NCI-H187 (cell line): ENCODE data around the gene EFNA4.
"Not testable (repeated sequence)": the region's sequence is repeated elsewhere in the genome, so short reads cannot be mapped to it uniquely, and the experiment has no call there.

Experiments
- DNase-seq, 2 experiments: peaks; one replicate each; lab custom pipeline; 2025; lab: John Stamatoyannopoulos, UW

Gene EFNA4

DNA sequence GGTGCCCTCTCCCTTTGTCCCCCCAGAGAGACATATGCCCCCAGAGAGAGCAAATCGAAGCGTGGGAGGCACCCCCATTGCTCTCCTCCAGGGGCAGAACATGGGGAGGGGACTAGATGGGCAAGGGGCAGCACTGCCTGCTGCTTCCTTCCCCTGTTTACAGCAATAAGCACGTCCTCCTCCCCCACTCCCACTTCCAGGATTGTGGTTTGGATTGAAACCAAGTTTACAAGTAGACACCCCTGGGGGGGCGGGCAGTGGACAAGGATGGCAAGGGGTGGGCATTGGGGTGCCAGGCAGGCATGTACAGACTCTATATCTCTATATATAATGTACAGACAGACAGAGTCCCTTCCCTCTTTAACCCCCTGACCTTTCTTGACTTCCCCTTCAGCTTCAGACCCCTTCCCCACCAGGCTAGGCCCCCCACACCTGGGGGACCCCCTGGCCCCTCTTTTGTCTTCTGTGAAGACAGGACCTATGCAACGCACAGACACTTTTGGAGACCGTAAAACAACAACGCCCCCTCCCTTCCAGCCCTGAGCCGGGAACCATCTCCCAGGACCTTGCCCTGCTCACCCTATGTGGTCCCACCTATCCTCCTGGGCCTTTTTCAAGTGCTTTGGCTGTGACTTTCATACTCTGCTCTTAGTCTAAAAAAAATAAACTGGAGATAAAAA is 23.5 kb downstream of the EFNA4 start:
- DNase-seq: no peak

DNA sequence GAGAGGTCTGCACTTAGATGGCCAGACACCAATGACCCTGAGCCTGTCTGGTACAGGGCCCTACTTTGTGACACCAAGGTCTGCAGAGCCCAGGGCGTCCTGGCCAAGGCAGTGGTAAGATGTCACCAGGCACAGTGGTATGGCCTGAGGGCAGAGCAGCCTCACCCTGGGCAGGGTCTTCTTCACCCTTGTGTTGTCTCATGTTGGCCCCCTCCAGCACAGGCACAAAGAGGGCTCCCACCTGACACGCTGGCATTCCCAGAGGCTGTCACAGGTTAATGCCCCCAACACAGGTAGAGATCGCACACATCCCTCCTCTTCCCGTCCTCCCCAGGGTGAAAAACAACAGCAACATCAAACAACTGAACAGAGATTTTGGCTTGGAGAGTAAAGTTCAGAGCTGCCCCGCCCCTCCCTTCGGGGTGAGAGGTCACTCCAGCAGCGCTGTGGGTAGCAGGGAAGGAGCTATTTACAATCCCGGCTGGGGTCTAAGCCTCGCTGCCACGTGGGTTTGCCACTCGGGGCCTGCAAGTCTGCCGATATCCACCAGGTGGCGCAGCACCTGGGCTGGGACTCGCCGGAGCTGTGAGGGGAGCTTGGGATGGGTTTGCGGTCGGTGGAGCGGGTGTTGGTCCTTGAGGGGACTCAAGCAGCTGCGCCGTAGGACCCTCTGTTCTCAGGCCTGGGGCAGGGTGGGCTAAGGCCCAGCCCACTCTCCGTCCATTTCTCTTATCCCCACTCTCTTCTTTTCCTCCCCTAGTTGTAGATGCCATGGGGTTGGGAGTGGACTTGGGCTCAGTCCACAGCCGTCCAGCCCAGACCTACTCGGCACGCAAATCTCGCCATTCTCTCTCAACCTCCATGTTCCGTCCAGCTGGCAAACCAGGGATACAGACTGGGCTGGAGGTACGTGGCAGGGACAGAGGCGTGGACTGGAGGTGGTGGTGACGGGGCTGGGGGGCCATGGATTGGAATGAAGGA is 27.8 kb downstream of the EFNA4 start:
- peak; percentile 57 to 81 for DNase-seq

DNA sequence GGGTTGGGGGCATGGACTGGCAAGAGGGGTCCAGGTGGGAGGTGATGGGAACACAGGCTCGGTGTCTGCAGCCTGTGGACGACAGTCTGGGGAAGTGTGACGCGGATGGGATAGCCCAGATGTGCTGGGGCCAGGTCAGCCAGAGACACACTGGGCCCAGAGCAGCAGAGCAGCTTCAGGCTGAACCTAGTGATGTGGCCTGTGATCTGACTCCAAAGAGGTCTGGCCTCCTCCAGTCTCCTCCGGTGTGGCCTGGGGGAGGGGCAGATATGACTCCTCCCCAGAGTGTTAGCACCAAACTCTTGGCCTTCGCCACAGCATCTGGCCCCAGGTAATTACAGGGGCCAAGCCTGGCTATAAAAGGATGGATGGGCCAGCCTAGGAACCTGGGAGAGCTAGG is 28.6 kb downstream of the EFNA4 start:
- no peak for DNase-seq

DNA sequence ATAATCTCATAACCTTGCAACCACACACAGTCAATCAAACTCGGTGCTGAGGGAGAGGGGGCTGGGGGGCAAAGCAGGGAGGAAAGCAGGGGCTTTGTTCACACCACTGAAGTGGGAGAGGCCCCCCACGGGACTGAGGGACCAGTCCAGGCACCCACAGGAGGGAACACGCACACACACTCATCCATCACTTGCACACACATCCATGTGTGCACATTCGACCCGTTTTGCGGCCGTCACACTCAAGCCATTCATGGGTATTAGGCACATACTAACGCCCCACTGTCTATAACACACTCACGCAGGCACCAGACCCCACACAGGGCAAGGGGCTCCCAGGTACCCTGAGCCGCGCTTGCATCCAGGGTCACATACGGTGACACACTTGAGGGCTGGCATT is 29.1 kb downstream of the EFNA4 start:
- no peak for DNase-seq

DNA sequence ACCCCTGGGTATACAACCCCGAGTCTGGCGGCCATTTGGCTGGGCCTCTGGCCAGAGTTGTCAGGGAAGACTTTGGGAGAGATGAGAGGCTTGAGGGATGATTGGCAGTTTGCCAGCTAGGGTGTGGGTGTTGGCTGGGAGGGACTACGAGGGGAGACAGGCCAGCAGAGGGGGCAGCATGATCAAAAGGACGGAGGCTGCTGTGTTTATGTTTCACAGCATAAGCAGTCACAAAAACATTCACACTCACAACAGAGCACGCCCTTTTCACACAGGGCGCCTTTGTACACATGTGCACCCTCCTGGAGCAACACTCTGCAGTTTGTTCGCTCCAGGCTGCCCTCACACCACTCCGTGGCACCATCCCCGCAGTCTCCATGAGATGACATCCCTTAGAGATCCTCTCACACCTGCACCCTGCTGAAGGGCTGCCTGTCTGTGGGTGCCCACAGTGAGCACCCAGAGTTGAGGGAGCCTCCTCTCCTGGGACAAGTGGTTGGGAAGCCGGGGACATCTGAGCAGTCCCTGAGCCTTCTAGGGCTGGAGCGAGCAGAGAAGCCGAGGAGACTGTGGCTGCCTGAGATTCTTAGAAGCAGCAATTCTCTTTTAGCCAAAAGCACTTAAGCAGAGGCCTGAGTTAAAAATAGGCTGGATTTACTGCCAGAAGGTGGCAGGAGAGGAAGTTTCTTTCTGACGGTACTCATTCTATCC is 30.5 kb downstream of the EFNA4 start:
- DNase-seq: peak in 1 of 2 experiments; percentile 22

DNA sequence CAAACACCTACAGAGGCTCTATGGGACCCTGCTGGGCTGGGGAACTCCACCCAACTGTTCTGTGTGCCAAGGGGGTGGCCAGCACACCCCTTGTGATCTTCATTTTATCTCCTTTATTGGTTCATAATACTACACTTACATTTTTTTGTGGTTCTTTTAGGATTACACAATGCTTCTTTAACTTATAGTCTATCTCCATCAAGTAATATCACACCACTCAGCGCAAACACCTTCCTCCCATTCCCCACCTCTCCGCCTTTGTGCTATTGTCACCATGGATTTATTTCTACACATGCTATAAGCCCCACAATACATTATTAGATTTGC is 31.0 kb downstream of the EFNA4 start:
- no peak for DNase-seq

DNA sequence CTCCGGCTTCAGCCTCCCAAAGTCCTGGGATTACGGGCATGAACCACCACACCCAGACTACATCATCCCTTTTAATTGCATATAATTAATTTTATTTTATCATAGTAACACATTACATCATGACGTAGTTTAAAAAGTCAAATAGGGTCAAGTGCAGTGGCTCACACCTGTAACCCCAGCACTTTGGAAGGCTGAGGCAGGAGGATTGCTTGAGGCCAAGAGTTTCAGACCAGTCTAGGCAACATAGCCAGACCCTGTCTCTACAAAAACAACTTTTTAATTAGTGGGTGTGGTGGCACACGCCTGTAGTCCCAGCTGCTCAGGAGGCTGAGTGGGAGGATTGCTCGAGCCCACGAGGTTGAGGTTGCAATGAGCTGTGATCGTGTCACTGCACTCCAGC is 35.8 kb downstream of the EFNA4 start:
- no peak for DNase-seq

DNA sequence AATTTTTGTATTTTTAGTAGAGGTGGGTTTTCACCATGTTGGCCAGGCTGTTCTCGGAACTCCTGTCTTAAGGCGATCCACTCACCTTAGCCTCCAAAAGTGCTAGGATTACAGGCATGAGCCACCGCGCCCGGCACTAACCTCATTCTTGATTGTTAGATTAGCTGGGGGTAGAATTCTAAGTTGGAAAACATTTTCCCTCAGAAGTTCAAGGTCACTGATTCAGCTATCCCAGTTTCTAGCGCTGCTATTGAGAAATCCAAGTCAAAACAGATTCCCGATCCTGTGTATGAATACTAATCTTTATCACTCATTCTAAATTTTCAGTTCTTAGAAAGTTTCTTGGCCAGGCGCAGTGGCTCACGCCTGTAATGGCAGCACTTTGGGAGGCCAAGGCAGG is 39.8 kb downstream of the EFNA4 start:
- DNase-seq: no peak

DNA sequence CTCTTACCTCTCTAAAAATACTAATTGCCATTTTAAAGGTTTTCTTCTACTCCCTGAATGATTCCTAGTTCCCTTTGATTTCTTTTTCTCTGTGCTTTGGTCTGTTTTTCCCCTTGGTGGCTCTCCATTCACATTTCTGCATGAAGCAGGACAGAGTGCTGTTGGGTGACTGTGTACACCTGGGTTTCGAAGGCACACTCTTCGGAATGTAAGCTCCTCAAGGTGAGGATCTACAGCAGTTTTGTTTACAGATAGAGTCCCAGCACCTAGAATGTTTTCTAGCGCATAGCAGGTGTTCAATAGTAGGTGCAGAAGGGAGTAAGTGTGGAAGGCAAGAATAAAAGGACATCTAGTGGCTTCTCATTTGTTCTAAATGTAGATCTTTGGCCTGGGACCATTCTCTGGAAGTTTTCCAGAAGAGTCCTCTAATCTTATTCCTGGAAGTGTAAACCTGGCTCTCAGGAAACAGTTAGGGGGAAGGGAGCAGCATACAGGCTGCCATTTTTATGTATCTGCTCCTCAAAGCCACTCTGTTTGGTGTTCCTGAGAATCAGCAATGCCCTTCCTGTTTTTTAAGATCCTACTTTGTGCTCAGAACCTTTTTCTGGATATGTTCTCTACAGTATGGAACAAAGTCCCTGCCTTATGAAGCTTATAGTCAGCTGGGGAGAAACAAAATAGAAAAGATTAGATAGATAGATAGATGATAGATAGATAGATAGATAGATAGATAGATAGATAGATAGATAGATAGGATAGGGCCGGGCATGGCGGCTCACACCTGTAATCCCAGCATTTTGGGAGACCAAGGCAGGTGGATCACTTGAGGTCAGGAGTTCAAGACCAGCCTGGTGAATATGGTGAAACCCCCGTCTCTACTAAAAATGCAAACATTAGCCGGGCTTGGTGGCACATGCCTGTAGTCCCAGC is 41.3 kb downstream of the EFNA4 start:
- DNase-seq: no peak

DNA sequence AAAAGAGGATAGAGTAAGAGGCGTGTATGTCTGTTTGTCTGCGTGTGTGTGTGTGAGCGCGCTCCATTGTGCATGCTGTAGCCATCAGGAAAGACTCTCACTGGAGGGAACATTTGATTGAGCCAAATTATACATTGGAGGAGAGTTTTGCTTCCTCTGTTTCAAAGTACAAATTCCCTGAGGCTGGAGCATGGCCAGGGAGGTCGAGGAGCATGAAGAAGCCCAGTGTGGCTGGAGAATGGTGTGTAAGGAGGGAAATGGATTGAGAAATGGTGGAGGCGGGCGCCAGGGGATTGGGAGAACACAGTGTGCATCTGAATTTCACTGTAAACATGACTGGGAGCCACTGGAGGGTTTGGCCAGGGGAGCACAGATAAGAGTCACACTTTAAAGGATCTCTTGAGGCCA is 42.1 kb downstream of the EFNA4 start:
- no peak for DNase-seq

DNA sequence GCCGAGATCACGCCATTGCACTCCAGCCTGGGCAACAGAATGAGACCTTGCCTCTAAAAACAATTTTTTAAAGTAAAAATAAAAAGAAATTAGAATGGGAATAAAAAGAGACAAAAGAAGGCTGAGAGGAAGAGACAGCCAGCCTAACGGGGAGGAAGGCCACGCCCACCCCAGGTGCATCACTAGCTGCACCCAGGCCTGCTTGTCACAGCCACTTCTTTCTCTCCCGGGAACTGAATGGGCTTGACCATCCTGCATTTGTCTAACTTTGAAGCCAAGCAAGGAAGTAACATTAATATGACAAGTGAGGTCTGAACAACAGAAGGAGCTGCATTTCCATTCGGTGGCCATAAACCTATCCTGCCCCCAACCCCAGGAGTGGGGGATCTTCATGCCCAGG is 43.3 kb downstream of the EFNA4 start:
- DNase-seq: peak in 1 of 2 experiments; percentile 59

DNA sequence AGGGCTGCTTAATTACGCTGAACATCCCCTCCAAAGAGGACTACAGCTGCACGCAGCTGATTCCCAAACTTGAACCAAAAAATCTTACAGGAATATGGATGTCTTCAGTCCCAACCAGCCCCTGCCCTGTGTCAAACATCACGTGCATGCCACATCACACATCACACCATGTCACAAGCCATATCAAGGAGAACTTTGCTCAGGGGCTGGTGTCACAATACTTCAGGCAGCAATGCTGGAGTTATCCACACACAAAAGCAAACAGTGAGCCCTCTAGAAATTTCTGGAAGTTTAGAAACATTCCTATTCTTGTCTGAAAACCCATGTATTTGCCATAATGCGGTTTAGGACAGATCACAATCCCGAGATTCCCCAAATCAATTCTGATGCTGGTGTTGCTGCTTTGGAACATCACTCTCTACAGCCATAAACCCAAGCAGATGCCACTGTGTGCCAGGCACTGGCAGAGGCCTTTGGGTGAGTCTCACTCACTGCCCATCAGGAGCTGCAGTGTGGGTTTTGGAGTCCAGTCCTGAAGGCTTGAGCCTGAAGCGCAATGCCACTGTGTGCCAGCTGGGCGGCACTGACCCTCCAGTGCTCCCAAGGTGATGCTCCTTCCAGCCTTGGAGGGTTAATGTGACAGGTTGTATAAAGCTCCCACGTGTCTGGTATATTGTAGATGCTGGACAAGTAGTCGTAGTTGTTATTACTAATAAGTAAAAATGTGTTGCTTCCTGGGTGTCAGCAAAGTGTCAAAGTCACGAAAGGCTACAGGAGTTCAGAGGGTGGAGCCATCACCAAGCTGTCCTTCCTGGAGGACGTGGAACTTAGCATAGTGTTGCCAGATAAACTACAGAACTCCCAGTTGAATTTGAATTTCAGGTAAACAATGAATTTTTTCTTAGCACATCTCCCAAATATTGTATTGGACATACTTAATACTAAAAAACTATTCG is 44.0 kb downstream of the EFNA4 start:
- DNase-seq: no peak

DNA sequence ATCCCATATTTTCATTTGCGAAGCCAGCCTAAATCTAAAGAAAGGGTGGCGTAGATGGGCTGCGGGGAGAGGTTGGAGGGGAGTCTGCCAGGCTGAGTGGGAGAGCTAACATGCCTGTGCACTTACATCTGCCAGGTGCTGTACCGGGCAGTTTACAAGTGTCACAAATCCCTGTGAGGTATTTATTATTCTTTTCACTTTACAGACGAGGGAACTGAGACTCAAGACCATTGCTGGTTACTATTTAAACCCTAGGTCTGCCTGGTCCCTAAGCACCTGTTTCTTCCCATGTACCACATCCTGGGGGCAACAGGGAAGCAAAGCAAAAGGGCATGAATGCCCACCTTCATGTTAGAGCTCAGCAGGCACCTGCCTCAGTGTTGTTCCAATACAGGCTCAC is 44.8 kb downstream of the EFNA4 start:
- DNase-seq: no peak

DNA sequence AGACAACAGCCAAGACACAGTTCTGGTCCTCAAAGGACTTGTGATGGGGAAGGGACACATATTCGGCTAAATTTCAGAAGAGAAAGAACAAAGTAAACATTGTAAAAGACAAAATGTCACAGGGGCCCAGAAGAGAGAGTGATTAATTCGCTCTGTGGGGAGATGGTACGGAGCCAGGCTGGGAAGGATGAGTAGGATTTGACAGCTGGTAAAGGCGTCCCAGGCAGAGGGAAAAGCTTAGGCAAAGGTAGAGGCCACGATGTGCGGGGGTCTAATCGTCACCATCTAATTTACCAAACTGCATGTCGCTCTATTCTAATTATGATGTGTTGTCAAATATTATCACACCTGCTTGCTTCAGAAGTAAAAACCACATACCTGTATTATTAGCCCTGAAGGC is 46.8 kb downstream of the EFNA4 start:
- no peak for DNase-seq

DNA sequence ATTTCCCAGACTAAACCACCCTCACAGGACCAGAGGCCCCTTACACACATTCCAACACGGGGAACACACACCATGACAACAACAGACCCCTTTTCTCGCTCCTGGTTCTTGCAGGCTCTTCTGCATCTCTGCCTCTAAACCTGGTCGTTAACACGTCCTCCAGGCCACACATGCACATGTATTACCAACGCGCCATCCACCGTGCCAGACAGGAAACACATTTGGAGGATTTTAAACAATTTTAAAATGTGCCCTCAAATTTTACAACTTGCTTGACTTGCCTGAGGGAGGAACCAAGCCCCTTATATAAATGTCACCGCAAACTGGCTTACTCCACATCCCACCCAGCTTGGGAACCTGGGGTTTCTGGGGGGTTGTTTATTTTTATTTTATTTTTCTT is 47.3 kb downstream of the EFNA4 start:
- no peak for DNase-seq

DNA sequence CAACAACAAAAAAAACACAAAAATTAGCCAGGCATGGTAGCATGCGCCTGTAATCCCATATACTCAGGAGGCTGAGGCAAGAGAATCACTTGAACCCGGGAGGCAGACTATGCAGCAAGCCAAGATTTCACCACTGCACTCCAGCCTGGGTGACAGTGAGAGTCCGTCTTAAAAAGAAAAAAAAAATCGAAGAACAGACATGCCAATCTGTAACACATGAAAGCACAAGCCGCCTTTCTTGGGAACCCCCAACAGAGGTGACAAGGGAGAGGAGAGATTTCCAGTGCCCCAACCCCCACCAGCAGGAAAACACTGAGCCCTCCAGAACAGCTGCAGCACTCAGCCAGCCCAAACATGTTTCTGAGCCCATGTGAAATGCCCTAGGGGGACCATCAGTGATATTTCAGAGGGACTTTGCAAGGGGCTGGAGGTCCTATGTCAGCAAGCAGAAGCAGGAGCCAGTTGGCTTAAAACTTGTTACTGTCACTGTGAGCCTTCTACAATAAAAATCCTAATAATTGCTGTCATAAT is 50.0 kb downstream of the EFNA4 start:
- DNase-seq: no peak

DNA sequence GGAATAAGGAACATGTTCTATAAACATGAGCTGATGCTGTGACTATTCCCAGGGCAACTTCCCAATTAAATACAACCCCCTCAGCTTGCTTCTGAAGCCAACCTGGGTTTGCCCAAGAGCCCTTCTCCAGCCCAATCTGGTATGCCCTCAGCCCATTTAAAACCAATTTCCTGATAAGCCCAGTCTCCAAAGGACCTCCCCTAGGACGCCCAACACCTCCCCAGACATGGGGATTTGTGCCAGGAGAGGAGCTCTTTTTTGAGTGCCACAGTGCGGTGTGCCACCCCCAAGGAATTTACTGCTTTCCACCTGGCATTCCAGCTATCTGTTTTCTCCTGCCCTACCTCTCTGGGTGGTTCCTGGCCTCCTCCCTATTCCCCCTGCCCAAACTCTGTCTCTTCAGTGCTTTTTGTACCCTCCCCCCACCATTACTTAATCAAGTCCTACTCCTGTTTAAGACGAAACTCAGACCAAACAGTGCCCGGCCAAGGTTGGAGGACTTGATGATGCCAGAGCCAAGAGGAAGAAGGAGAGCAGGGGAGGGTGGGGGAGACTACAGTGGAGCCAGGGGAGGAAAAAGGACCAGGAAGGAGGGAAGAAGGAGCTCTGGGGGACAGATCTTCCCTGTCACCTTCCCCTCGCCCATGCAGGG is 52.7 kb downstream of the EFNA4 start:
- no peak for DNase-seq

DNA sequence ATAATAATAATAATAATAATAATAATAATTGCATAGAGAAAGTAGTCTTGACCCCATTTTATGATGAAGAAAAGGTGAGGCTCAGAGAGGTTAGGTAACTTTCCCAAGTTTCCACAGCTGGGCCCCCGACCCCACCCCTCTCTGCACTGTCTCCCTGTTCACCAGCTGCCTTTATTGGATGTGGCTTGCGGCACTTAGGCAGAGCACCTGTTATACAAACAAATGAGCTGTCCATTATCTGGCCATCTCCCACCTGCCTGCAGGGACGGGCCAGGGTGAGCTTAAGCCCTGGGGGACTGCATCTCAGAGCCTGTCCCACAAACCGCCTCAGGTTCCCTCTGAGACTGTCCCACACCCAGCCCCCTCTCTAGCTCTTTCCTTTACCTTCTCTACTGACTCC is 54.1 kb downstream of the EFNA4 start:
- peak; percentile 29 to 42 for DNase-seq

DNA sequence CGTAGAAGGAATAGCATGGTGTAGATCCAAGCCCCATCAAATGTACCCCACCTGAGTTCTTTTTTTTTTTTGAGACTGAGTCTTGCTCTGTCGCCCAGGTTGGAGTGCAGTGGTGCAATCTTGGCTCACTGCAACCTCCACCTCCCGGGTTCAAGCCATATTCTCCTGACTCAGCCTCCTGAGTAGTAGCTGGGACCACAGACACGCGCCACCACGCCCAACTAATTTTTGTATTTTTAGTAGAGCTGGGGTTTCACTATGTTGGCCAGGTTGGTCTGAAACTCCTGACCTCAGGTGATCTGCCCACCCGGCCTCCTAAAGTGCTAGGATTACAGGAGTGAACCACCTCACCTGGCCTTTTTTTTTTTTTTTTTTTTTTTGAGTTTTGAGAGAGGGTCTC is 54.5 kb downstream of the EFNA4 start:
- DNase-seq: not testable (repeated sequence)
